Fibroblast of mammary gland (primary cell): Measurements from ENCODE around the gene NELFCD.
A peak's percentile ranks its signal among the peaks of the same experiment; 100 is the strongest.

Experiments
- DNase-seq: peaks from one replicate; pipeline ENCODE4 v3.0.0-alpha.2; 2010; ENCODE audit warnings: low read depth
- H3K4me3 ChIP-seq: 2 replicates; pipeline ENCODE4 v1.5.1; 2011; ENCODE audit warnings: low read depth, mild to moderate bottlenecking, low read length, moderate library complexity; ENCODE audit not compliant: control insufficient read depth
- TF ChIP-seq, protein P1 (sequence below): conservative IDR thresholded peaks from 2 replicates; pipeline ENCODE4 v1.5.1; 2011; ENCODE audit warnings: low read depth, low read length, inconsistent platforms; ENCODE audit not compliant: control insufficient read depth, insufficient read depth

Gene NELFCD

DNA sequence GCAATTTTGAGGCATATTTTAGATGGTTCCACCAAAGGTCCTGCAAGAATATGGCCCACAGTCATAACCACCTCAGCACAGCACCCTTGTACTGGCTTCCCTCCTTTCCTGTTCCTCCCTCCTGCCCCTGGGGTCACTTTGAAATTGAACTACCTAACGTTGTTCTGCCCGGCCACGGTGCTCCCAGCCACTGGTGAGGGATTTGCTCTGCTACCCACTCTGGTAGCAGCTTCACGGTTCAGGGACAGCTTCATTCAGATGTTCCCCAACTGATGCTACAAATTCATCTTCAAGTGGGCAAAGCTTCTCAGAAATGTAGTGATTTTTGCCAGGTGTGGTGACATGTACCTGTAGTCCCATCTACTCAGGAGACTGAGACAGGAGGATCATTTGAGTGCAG lies 7.9 kb upstream of the NELFCD start:
- no peak for DNase-seq
- no peak overlapping the region for H3K4me3 ChIP-seq
- TF ChIP-seq, protein P1, sequence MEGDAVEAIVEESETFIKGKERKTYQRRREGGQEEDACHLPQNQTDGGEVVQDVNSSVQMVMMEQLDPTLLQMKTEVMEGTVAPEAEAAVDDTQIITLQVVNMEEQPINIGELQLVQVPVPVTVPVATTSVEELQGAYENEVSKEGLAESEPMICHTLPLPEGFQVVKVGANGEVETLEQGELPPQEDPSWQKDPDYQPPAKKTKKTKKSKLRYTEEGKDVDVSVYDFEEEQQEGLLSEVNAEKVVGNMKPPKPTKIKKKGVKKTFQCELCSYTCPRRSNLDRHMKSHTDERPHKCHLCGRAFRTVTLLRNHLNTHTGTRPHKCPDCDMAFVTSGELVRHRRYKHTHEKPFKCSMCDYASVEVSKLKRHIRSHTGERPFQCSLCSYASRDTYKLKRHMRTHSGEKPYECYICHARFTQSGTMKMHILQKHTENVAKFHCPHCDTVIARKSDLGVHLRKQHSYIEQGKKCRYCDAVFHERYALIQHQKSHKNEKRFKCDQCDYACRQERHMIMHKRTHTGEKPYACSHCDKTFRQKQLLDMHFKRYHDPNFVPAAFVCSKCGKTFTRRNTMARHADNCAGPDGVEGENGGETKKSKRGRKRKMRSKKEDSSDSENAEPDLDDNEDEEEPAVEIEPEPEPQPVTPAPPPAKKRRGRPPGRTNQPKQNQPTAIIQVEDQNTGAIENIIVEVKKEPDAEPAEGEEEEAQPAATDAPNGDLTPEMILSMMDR: no peak

DNA sequence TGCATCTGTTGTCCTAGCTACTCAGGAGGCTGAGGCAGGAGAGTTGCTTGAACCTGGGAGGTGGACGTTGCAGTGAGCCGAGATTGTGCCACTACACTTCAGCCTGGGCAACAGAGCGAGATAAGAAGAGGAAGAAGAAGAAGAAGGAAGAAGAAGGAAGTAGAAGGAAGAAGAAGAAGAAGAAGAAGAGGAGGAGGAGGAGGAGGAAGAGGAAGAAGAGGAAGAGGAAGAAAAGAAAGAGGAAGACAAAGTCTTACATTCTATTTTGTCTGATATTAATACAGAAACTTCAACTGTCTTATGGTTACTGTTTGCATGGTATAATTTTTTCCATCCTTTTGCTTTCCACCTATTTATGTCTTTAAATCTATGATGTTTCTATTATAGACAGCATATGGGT lies 7.2 kb upstream of the NELFCD start:
- no peak overlapping the region for H3K4me3 ChIP-seq
- TF ChIP-seq, protein P1: no peak
- DNase-seq: no peak

DNA sequence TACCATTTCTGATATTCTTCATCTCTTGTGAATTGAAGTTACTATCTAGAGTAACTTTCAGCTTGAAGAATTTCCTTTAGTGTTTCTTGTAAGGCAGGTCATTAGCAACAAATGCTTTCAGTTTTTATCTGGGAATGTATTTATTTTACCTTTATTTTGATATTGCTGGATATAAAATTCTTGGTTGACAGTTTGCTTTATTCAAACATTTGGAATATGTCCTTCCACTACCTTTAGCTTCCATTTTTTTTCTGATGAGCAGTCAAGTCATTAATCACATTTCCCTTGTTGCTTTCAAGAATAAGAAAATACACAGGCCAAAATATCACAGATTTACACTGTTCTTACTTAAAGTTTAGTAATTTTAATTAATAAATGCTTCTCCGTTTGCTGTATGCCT lies 5.7 kb upstream of the NELFCD start:
- no peak overlapping the region for H3K4me3 ChIP-seq
- DNase-seq: no peak
- TF ChIP-seq, protein P1: no peak

DNA sequence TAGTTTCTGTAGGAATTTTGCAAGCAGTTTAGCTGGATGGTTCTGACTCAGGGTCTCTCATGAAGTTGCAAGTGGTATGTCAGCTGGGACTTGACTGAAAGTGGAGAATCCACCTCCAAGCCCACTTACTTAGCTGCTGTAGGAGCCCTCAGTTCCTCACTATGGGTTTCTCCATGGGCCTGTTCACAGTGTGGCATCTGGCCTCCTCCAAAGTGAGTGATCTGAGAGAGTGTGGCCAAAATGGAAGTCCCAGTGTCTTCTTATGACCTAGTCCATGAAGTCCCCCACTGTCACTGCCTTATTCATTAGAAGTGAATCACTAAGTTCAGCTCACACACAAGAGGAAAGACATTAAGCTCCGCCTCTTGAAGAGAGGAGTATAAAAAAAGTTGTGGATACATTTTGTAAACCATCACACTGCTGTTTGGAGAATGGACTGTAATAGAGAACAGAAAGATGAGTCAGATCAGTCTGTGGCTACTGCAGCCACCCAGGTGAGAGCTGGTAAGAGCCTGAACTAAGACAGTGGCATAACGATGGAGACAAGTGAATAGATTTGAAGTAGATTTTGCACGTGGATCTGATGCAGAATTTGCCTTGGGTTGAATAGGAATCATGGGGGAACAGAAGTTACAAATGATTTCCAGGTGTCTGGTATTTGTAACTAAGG lies 4.9 kb upstream of the NELFCD start:
- TF ChIP-seq, protein P1: no peak
- no peak overlapping the region for H3K4me3 ChIP-seq
- no peak for DNase-seq

DNA sequence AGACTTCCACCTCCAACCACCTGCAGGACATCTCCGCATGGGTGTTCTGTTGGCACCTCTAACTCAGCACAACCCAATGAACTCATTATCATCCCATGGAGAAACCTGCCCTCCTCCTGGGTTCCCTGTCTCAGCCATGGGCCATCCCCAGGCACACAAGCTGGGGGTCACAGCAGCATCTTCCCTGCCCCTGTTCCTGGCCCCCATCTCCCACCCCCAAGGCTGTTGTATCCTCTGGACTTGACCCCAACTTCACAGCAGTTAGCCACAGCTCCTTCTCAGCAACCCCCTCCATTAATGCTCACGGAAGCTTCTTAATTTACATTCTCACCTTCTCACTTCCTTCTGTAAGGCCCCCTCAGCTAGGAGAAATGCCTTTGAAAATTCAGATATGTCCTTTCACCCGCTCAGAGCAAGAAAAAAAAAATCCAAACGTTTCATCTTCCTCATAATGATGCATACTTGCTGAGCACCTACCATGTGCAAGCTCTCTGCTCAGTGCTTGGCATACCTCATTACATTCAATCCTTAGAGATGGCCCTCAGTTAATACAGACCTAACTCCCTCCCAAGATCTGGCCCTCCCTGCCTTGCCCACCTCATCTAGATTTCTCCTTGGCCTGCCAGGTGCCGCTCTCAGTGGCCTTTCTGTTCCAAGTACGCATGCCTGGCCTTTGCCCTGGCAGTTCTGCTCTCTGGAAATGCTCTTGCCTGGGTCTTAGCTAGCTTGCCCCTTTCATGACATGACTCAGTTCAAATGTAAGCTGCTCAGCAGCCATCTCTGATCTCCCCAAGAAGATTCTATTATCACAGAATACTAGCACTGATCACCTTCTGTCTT lies 2.5 kb upstream of the NELFCD start:
- TF ChIP-seq, protein P1: no peak
- H3K4me3 ChIP-seq: no peak overlapping the region
- no peak for DNase-seq

DNA sequence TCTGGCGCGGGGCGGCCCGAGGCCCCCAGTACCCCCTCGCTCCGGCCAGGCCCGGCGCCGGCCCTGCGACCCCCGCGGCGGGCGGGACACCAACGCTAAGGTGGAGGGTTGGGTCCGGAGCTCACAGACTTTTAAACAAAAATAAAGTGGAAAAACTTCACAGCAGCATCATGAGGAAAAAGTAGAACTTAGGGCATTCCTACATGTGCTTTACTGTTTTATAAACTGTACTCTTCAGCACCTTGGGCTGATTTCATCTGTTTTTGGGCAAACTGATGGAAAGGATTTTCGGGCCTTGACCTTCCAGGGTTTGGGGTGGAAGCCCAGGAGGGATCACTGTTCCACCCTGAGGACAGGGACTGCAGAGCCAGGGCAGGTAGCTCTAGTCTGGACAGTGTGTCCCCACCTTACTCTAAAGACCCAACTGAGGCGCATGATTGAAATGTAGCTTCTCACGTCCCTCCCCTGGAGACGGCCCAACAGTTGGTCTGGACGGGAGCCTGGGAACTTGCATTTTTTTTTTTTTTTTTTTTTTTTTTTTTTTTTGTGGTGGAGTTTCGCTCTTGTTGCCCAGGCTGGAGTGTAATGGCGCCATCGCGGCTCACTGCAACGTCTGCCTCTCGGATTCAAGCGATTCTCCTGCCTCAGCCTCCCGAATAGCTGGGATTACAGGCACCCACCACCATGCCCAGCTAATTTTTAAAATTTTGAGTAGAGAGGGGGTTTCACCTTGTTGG lies 740 bp downstream of the NELFCD start:
- TF ChIP-seq, protein P1: no peak
- DNase-seq: peak; percentile 25
- peak overlapping the region; percentile 86 for H3K4me3 ChIP-seq
